ENCODE results near the gene LPAR6. TPM values are rescaled to one million over a fixed set of nuclear protein-coding genes. Genes with fewer than 3 reads are reported as not detected.

The LPAR6 gene
- total RNA-seq, 4 donors from 2014 or later: 13.3 to 41.4 (median 22.8) TPM

GRCh38 chr13:48411147-48411794 is 1.6 kb downstream of the LPAR6 start:
- Histone ChIP-seq H3K27me3 (no peaks in the 10 kb centered on the region), H3K27ac (peak overlapping the region; percentile 84), H3K4me3 (peak overlapping the region; percentile 53), H3K36me3 (no peaks in the 10 kb centered on the region), H3K4me1 (peaks cover 43% of the 10 kb centered on the region), H3K9me3 (no peaks in the 10 kb centered on the region)
- 3% methylated on average over 1 of the region's 1 CpG for WGBS
- DNase-seq (ENCODE audit: low spot score in 2 of 2): no peak
- TF ChIP-seq POLR2A (IDR thresholded peaks at IDR 0.05) (no peak), CTCF (IDR thresholded peaks at IDR 0.05) (no peak), EP300 (IDR thresholded peaks at IDR 0.05) (no peak), POLR2AphosphoS5 (IDR thresholded peaks at IDR 0.05) (no peak)

GRCh38 chr13:48410199-48410598 is 2.7 kb downstream of the LPAR6 start:
- WGBS: 35% methylated on average over 5 of the region's 5 CpGs
- H3K4me1 ChIP-seq: peaks cover 52% of the 10 kb centered on the region

GRCh38 chr13:48405875-48406274 is 7.0 kb downstream of the LPAR6 start:
- no peak for DNase-seq (ENCODE audit: low spot score in 2 of 2)
- no peak for TF ChIP-seq POLR2AphosphoS5 (IDR thresholded peaks at IDR 0.05)
- TF ChIP-seq POLR2A (IDR thresholded peaks at IDR 0.05): no peak
- no peak for TF ChIP-seq EP300 (IDR thresholded peaks at IDR 0.05)
- TF ChIP-seq CTCF (IDR thresholded peaks at IDR 0.05): no peak
- Histone ChIP-seq H3K36me3 (no peaks in the 10 kb centered on the region), H3K27ac (peak overlapping the region; percentile 10), H3K4me3 (no peak overlapping the region), H3K4me1 (peaks cover 72% of the 10 kb centered on the region), H3K27me3 (no peaks in the 10 kb centered on the region), H3K9me3 (no peaks in the 10 kb centered on the region)

More at GRCh38 chr13:48410199-48410598, 2.7 kb downstream of the LPAR6 start:
- DNase-seq (ENCODE audit: low spot score in 2 of 2): no peak
- TF ChIP-seq EP300 (IDR thresholded peaks at IDR 0.05) (no peak), POLR2AphosphoS5 (IDR thresholded peaks at IDR 0.05) (no peak), CTCF (IDR thresholded peaks at IDR 0.05) (no peak), POLR2A (IDR thresholded peaks at IDR 0.05) (no peak)
- Histone ChIP-seq H3K9me3 (no peaks in the 10 kb centered on the region), H3K27me3 (no peaks in the 10 kb centered on the region), H3K27ac (peak overlapping the region; percentile 84), H3K36me3 (no peaks in the 10 kb centered on the region), H3K4me3 (peak overlapping the region; percentile 53)

GRCh38 chr13:48404952-48405351 is 8.0 kb downstream of the LPAR6 start:
- Histone ChIP-seq H3K36me3 (no peaks in the 10 kb centered on the region), H3K27me3 (no peaks in the 10 kb centered on the region), H3K9me3 (no peaks in the 10 kb centered on the region), H3K4me3 (no peak overlapping the region), H3K4me1 (peaks cover 73% of the 10 kb centered on the region), H3K27ac (peak overlapping the region; percentile 78)
- TF ChIP-seq POLR2AphosphoS5 (IDR thresholded peaks at IDR 0.05) (no peak), CTCF (IDR thresholded peaks at IDR 0.05) (no peak), EP300 (IDR thresholded peaks at IDR 0.05) (no peak), POLR2A (IDR thresholded peaks at IDR 0.05) (no peak)
- WGBS: 33% methylated on average over 1 of the region's 1 CpG
- no peak for DNase-seq (ENCODE audit: low spot score in 2 of 2)

GRCh38 chr13:48403913-48404312 is 9.0 kb downstream of the LPAR6 start:
- Histone ChIP-seq H3K4me3 (no peak overlapping the region), H3K36me3 (no peaks in the 10 kb centered on the region), H3K27me3 (no peaks in the 10 kb centered on the region), H3K4me1 (peaks cover 80% of the 10 kb centered on the region), H3K27ac (peak overlapping the region; percentile 78), H3K9me3 (no peaks in the 10 kb centered on the region)
- DNase-seq (ENCODE audit: low spot score in 2 of 2): no peak
- TF ChIP-seq CTCF (IDR thresholded peaks at IDR 0.05) (no peak), POLR2AphosphoS5 (IDR thresholded peaks at IDR 0.05) (no peak), POLR2A (IDR thresholded peaks at IDR 0.05) (no peak), EP300 (IDR thresholded peaks at IDR 0.05) (no peak)
- 69% methylated on average over 8 of the region's 8 CpGs for WGBS

Data from suprapubic skin (tissue), 4 donors.